MM.1S (cell line): Measurements from ENCODE around the gene NDUFAF8.

ENCODE experiments used
- CTCF ChIP-seq: fragments of 300-600 bp; sonication (generic); IDR thresholded peaks from 2 replicates; pipeline ENCODE4 v1.5.1; 2016; ENCODE audit warnings: antibody characterized with exemption, low read length, mixed read lengths
- EZH2 ChIP-seq: fragments of 300-600 bp; sonication (generic); optimal IDR thresholded peaks from 2 replicates; pipeline ENCODE3; 2017; ENCODE audit warnings: low read depth, mild to moderate bottlenecking, antibody characterized with exemption, low read length, mixed read lengths
- EZH2phosphoT487 ChIP-seq: fragments of 300-600 bp; sonication (generic); IDR thresholded peaks from 2 replicates; pipeline ENCODE4 v1.6.1; 2018; ENCODE audit warnings: antibody characterized with exemption, low read length

GRCh38 chr17:81249223-81250040, 10.3 kb downstream of the NDUFAF8 start:
- TF ChIP-seq CTCF (no peak), EZH2phosphoT487 (no peak), EZH2 (no peak)
